A673 (cell line): ENCODE results near the gene SAMD13.

Experiments used
- CTCF ChIP-seq: fragments of 300-800, 200-600 bp; sonication (generic); conservative IDR thresholded peaks from 2 replicates; pipeline ENCODE4 v1.5.1; 2017; ENCODE audit warnings: low read depth, mild to moderate bottlenecking, antibody characterized with exemption, low read length, moderate library complexity, mixed read lengths
- EZH2 ChIP-seq: fragments of 200-600 bp; sonication (generic); IDR thresholded peaks from 2 replicates; pipeline ENCODE4 v1.6.1; 2017; ENCODE audit warnings: borderline replicate concordance, low read depth, mild to moderate bottlenecking, mixed read lengths, antibody characterized with exemption, low read length; ENCODE audit not compliant: poor library complexity, severe bottlenecking

- TF ChIP-seq CTCF = no peak
- no peak for TF ChIP-seq EZH2
Measured at GRCh38 chr1:84280912-84281311, 20.6 kb upstream of the SAMD13 start.
